ENCODE results near the gene ISLR. TPM values are rescaled to one million over a fixed set of nuclear protein-coding genes. Genes with fewer than 3 reads are reported as not detected.

Gene ISLR
- total RNA-seq, 1 donor from 2014 or later = 108 TPM

- Mint-ChIP-seq H3K4me1 (ENCODE audit: unreplicated experiment) (peaks cover 34% of the 10 kb centered on the region), H3K9me3 (ENCODE audit: unreplicated experiment) (no peaks in the 10 kb centered on the region), H3K27ac (ENCODE audit: unreplicated experiment) (peak overlapping the region; percentile 70), H3K27me3 (ENCODE audit: unreplicated experiment) (peaks cover 41% of the 10 kb centered on the region), H3K4me3 (ENCODE audit: unreplicated experiment) (peak overlapping the region; percentile 66), H3K36me3 (ENCODE audit: unreplicated experiment) (peaks cover 7% of the 10 kb centered on the region)
- DNase-seq (ENCODE audit: extremely low spot score, unreplicated experiment) = no peak
- no peak for TF ChIP-seq CTCF (IDR thresholded peaks at IDR 0.05)
These were observed 45.3 kb upstream of the ISLR start for GRCh38 chr15:74127954-74128784.

GRCh38 chr15:74128785-74129585, 44.5 kb upstream of the ISLR start:
- no peaks in the 10 kb centered on the region for H3K9me3 Mint-ChIP-seq (ENCODE audit: unreplicated experiment)
- H3K4me1 Mint-ChIP-seq (ENCODE audit: unreplicated experiment) = peaks cover 34% of the 10 kb centered on the region
- no peak for DNase-seq (ENCODE audit: extremely low spot score, unreplicated experiment)
- peak overlapping the region; percentile 73 for H3K4me3 Mint-ChIP-seq (ENCODE audit: unreplicated experiment)
- H3K27ac Mint-ChIP-seq (ENCODE audit: unreplicated experiment) = peak overlapping the region; percentile 57
- TF ChIP-seq CTCF (IDR thresholded peaks at IDR 0.05) = no peak
- H3K27me3 Mint-ChIP-seq (ENCODE audit: unreplicated experiment) = peaks cover 35% of the 10 kb centered on the region
- peaks cover 7% of the 10 kb centered on the region for H3K36me3 Mint-ChIP-seq (ENCODE audit: unreplicated experiment)

- Mint-ChIP-seq H3K27me3 (ENCODE audit: unreplicated experiment) (peaks cover 35% of the 10 kb centered on the region), H3K4me3 (ENCODE audit: unreplicated experiment) (peak overlapping the region; percentile 73), H3K27ac (ENCODE audit: unreplicated experiment) (peak overlapping the region; percentile 57), H3K9me3 (ENCODE audit: unreplicated experiment) (no peaks in the 10 kb centered on the region), H3K4me1 (ENCODE audit: unreplicated experiment) (peaks cover 34% of the 10 kb centered on the region), H3K36me3 (ENCODE audit: unreplicated experiment) (peaks cover 7% of the 10 kb centered on the region)
- DNase-seq (ENCODE audit: extremely low spot score, unreplicated experiment) = no peak
- no peak for TF ChIP-seq CTCF (IDR thresholded peaks at IDR 0.05)
These were observed 43.8 kb upstream of the ISLR start for GRCh38 chr15:74129586-74130154.

- DNase-seq (ENCODE audit: extremely low spot score, unreplicated experiment) = no peak
- Mint-ChIP-seq H3K27ac (ENCODE audit: unreplicated experiment) (peak within 1 kb of the TSS; percentile 57), H3K36me3 (ENCODE audit: unreplicated experiment) (peaks cover 7% of the 10 kb centered on the region), H3K9me3 (ENCODE audit: unreplicated experiment) (no peaks in the 10 kb centered on the region), H3K4me3 (ENCODE audit: unreplicated experiment) (peak within 1 kb of the TSS; percentile 73), H3K4me1 (ENCODE audit: unreplicated experiment) (peaks cover 38% of the 10 kb centered on the region), H3K27me3 (ENCODE audit: unreplicated experiment) (peaks cover 32% of the 10 kb centered on the region)
- TF ChIP-seq CTCF (IDR thresholded peaks at IDR 0.05) = no peak
These were observed 43.2 kb upstream of the ISLR start, which contains the start of gene ISLR2 for GRCh38 chr15:74130155-74130848. Gene ISLR2, plus strand, starts transcription at chr15:74130586. Its CDS starts 2,169 bp downstream, at chr15:74132755.
